Choroid plexus epithelial cell (primary cell): Measurements from ENCODE around the gene CEP85L.
A peak's percentile ranks its signal among the peaks of the same experiment; 100 is the strongest.

Experiments used
- DNase-seq: peaks from one replicate; pipeline ENCODE4 v3.0.0-alpha.2; 2010; ENCODE audit warnings: low read depth
- H3K4me3 ChIP-seq: 2 replicates; pipeline ENCODE4 v1.5.1; 2011; ENCODE audit warnings: low read depth, mild to moderate bottlenecking, control low read depth, low read length, moderate library complexity
- CTCF ChIP-seq: conservative IDR thresholded peaks from 2 replicates; pipeline ENCODE4 v1.5.1; 2011; ENCODE audit warnings: low read depth, mild to moderate bottlenecking, control low read depth, inconsistent platforms, low read length, moderate library complexity

CEP85L gene

DNA sequence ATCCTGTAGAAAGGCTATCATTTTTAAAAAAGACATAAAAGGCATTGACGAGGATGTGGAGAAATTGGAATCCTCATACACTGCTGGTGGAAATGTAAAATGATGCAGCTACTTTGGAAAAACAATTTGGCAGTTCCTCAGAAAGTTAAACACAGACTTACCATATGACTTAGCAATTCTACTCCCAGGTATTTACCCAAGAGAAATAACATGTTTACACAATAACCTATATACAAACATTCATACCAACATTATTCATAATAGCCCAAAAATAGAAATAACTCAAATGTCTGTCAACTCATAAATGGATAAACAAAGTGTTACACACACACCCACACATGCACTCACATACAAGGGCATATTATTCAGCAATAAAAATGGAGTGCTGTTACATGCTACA, 23.4 kb upstream of the CEP85L start:
- H3K4me3 ChIP-seq = no peak overlapping the region
- no peak for DNase-seq
- no peak for TF ChIP-seq CTCF

DNA sequence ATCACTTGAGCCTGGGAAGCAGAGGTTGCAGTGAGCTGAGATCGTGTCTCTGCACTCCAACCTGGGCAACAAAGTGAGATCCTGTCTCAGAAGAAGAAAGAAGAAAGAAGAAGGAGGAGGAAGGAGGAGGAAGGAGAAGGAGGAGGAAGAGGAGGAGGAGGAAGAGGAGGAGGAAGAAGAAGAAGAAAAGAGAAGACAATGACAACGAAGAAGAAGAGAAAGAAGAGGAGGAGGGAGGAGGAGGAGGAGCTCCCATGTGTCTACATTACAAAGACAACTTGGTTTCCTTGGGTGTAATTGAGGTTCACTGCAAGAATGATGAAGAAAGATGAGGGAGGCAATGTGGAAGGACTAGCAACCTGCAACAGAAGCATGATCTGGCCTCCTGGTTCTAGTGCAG, 21.3 kb upstream of the CEP85L start:
- DNase-seq = no peak
- TF ChIP-seq CTCF = no peak
- H3K4me3 ChIP-seq = no peak overlapping the region

DNA sequence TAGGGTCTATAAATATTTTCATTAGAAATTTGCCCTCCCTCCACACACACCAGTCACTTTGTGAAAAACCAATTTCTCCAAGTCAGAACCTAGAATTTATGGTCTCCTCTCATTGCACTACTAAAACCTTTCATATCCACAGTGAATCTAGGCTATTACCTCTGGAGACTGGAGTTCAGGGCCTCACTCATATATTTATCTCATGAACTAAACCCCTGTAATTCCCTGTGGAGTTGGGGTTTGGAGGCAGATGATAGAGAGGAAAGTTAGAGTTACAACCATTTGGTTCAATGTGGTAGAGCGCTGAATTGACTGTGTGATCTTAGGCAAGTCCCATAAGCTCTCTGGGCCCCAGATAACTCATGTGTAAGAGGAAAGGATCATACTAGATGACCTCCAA, 18.2 kb upstream of the CEP85L start:
- no peak for DNase-seq
- TF ChIP-seq CTCF = no peak

DNA sequence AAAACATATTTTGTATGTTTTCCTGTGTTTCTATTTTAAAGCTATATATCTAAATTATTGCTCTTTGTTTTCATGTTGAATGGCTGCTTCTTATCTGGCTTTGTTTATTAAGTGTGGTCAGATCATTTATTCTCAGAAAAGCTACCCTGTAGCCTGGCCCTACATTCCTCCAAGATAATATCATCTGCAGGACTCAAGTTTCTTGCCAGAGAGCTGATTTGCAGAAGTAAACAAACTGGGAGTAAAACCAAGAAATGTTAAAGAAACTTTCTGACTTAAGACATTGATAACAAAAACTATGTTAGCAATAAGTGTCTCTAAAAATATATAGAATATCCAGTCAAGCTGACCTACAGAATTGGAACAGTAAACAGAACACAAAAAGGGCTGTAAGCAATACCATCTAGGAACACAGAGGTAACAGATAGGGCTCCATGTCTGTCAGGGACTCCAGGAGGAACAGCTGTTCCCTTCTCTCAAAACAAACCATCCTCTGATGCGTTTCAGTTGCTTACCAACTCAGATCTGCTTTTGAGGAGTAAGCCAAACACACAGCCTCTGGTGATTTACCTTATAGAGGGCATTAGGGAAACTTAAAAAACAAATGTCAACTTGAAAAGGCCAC, 17.5 kb upstream of the CEP85L start:
- H3K4me3 ChIP-seq = no peak overlapping the region
- peak; percentile 93 for DNase-seq

More for the DNA sequence above, 18.2 kb upstream of the CEP85L start:
- H3K4me3 ChIP-seq = no peak overlapping the region

GRCh38 chr6:118667988-118668387, 16.6 kb upstream of the CEP85L start:
- TF ChIP-seq CTCF = no peak

More for the DNA sequence above, 17.5 kb upstream of the CEP85L start:
- TF ChIP-seq CTCF = no peak

DNA sequence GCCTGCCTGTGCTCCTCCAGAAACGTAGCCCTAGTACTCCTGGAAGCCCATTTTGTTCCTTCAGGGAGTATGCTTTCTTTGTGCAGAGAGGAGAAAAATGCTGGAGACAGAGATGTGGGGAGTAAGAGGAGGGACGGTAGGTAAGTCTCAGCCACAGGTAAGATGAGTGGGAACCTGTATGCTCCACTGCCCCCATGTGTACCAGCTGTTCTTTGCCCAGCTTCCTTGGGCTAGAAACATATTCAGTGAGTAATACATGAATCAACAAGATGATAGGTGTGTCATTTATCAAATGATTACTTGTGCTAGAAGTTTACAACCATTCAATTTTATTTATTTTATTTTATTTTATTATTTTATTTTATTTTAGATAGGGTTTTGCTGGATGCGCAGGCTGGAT, 13.6 kb upstream of the CEP85L start:
- no peak overlapping the region for H3K4me3 ChIP-seq
- no peak for TF ChIP-seq CTCF
- DNase-seq = no peak

More at GRCh38 chr6:118667988-118668387, 16.6 kb upstream of the CEP85L start:
- H3K4me3 ChIP-seq = no peak overlapping the region
- DNase-seq = peak; percentile 47
